HG03521 (cell line): ENCODE data around the gene RALY.
A peak's percentile ranks its signal among the peaks of the same experiment; 100 is the strongest.

Experiments used
- ATAC-seq: cut with Tn5 transposase; IDR thresholded peaks from one replicate; pipeline ENCODE4 v1.9.1; 2021; ENCODE audit warnings: mild to moderate bottlenecking, moderate library complexity; ENCODE audit not compliant: unreplicated experiment

The RALY gene

DNA sequence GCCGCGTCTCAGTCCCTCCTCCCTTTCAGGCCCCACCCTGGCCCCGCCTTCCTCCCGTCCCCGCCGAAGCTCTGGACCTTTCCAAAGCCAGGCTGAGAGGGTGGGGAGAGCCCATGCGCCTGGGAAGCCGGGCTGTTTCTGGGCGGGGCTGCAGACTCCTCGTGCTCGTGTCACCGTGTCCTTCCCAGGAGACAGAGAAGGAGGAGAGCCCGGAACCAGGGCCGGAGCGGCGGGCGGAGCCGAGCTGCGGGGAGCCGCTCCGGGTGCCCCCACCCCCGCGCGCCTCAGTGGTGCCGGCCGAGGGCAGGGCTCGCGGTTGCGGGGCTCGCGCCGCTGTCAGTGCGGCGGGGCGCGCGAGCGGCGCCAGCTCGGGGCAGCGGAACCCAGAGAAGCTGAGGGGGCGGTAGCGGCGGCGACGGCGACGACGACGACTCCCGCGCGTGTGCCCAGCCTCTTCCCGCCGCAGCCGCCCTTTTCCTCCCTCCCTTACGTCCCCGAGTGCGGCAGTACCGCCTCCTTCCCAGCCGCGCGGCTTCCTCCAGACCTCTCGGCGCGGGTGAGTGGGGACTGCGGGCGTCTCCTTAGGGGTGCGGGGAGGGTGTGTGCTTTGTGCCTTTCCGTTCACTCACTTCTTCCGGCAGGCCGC is at the start of gene RALY:
Gene RALY, plus strand, starts transcription at position 336 of the 646 bp plus-strand sequence. CDS start 78,164 bp downstream, outside the sequence.
- ATAC-seq: peak; percentile 50

DNA sequence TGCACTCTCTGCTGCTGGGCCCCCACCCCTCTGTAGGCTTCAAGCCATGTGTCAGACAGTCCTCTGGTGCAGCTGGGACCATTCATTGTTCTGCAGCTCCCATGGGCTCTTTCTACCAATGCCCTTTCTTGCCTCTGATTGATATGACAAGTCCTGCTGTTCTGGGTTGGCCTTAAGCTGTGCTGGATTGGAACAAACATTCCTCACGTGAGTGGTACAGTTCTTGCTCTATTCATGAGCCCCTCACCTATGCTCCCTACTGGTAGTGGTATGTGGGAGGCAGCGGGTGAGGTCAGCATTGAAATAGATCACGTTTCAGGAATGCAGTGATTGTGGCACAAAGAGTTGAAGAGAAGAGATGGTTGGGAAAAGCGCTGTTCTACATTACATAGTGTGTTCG is 48.8 kb upstream of the RALY start:
- no peak for ATAC-seq

DNA sequence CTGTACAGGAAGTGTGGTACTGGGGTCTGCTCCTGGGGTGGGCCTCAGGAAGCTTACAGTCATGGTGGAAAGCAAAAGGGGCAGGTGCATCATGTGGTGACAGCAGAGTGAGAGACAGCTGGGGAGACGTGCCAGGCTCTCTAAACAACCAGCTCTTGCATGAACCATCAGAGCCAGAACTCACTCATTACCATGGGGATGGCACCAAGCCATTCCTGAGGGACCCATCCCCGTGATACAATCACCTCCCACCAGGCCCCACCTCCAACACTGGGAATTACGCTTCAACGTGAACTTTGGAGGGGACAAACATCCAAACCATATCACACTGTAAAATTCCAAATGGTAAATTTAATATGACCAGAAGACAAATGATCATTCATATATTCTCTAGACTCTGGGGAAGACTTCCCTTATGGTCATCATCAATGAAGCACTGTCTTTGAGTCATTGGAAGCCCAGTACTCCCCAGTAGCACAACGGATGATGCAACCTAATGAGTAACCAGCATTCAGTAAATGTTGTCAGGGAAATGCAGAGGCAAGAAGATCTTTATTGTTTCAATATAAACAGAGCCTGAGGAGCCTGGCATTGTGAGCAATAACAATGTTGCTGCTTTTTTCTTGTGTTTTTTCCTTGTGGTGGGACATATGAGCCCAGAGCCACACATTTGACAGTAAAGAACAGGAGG is 48.2 kb upstream of the RALY start:
- no peak for ATAC-seq

DNA sequence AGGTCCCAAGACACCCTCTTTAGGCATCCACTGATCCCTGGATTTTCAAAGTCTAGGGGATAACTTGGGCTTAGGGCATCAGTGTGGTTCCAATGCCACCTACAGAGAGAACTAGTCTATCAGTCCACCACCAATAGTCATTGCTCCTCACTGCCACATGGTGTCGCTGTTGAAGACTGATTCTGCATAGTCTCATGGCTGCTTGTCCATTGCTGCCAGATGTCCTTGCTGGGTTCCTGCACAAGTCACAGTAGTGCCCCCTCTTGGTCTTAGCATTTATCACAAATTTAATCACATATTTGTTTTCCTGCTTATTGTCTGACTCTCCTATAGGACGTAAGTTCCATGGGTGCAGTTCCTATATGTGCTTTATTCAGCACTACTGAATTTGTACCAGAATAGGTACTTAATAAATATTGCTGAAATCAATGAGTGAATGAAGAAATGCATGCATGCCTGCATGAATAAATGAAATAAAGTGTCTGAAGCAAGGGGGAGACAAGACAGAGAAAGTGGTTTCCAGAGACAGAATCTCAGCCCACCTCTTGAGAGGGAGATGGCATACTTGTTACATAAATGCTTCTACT is 45.9 kb upstream of the RALY start:
- ATAC-seq: no peak

DNA sequence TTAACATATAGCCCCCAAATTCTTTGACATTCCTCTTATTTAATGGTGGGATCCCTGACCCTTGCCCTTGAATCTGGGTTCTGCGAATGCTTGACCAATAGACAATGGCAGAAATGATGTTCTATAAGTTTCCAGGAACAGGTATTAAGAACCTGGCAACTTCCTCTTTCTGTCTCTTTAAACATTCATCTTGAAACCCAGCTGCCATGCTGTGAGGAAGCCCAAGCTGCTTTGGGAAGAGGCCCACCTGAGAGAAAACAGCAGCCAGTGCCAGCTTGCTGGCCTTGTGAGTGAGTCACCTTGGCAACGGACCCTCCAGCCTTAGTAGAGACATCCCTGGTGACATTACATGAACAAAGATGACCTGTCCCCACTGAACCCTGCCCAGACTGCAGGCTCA is 45.2 kb upstream of the RALY start:
- ATAC-seq: no peak

DNA sequence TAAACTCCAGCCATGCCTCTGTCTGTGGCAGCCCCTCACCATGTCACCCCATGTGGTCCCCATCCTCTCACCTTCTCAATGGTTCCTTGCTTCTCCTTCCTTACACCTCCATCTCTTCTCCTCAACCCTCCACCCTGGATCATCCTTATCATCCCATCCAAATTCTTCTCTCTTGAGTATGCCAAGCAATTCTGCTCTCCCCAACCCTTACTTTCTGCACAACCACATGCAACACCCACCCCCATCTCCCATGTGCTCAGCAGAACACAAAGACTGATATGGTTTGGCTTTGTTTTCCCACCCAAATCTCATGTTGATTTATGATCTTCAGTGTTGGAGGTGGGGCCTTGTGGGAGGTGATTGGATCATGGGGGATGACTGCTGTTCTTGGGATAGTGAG is 42.5 kb upstream of the RALY start:
- no peak for ATAC-seq

DNA sequence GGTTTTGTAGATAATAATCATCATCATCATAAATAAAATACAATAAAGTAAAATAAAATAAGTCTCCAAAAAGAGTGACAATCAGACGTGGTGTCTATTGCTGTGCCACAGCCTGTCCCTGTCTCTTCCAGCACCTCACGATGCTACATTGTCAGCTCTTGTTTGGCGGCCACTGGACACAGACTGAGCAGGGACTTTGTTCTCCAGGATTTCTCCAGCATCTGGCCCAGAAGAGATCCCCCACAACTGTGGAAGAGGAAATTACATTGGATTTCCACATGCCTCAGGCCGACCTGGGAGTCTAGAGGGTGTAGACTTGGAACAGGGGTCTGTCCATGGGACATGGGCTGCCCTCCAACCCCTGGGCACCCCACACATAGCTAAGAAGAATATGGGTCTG is 39.2 kb upstream of the RALY start:
- no peak for ATAC-seq

DNA sequence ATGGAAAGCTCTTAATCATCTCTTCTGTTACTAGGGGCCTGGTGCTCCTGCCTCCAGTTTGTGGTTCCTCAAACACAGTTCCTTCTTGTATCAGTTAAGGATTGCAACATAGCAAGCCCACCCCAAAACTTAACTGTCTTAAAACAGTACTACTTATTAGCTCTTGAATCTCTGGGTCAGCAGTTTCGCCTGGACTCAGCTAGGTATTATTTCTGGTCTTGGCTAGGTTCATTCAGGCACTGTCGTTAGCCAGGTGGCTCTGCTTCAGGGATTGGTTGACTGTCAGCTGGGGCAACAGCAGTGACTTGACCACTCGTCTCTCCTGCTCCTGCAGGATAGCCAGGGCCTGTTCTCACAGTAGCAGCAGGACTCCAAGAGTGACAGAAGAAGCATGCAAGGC is 30.0 kb upstream of the RALY start:
- no peak for ATAC-seq

DNA sequence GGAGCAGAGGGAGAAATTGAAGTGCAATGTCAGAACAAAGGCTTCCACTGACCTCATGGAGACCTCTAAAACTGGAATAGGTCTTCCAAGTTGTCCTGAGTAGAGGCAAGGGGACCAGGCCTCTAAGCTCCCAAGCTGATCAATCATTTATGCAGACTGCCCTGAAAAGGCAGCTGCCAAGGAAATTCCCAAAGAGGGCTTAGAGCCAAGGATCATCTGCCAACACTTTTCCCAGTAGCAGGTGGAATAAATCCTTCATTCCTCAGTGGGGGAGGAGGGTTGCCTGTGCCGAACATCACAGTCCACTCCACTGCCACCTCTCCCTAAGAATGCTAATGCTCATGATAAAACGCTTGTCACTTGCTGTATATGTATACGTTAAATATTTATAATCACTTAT is 29.3 kb upstream of the RALY start:
- no peak for ATAC-seq

DNA sequence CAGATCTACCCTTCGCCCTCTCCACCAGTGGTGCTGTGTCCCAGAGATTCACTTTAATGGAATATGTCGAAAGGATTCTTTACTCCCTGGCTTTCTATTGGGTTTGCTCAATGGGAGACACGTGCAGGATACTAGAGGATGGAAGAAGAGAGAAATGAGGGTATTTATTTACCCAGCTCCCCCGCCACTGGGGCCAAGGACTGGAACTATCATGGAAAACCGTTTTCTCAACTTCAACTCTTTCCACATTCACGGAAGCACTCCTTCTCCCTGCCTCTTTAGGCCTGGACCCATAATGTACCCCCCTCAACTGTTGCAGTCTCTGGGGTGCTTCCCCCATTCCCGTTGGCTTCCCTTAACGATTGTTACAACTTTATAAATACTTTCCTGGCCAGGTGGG is 26.6 kb upstream of the RALY start:
- ATAC-seq: no peak

DNA sequence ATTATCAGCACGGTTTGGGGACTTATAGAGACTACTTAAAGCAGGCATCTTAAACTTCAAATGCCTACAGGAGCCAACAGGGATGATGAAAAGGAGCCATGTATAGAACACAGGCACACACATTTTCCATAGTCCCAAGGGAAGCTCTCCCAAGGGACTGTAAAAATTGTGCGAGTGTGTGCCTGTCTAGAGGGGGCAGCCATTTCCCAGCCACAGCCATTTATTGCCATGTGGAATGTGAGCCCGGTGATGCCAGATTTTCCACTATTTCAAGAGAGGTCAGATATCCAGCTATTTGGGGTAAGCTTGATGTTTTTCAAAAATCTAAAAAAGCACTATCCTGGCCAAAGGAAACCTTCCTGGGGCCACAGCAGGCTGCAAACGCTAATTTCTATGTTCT is 24.1 kb upstream of the RALY start:
- ATAC-seq: no peak

DNA sequence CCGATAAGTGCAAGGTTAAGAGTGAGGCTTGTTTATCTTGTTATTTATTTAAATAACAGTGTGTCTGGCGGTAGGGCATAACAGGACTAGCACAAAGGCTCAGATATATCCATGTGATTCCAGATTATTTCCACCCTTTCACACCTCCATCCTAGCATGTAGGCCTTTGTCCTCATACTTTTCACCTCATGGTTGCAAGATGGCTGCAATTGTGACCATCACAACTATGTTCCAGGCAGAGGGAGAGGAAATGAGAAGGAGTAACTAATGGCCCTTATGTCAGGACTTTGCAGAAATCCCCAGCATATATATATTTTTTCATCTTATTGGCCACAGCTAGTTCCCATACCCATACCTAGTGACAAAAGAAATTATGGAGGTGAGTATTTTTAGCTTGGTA is 23.5 kb upstream of the RALY start:
- no peak for ATAC-seq

DNA sequence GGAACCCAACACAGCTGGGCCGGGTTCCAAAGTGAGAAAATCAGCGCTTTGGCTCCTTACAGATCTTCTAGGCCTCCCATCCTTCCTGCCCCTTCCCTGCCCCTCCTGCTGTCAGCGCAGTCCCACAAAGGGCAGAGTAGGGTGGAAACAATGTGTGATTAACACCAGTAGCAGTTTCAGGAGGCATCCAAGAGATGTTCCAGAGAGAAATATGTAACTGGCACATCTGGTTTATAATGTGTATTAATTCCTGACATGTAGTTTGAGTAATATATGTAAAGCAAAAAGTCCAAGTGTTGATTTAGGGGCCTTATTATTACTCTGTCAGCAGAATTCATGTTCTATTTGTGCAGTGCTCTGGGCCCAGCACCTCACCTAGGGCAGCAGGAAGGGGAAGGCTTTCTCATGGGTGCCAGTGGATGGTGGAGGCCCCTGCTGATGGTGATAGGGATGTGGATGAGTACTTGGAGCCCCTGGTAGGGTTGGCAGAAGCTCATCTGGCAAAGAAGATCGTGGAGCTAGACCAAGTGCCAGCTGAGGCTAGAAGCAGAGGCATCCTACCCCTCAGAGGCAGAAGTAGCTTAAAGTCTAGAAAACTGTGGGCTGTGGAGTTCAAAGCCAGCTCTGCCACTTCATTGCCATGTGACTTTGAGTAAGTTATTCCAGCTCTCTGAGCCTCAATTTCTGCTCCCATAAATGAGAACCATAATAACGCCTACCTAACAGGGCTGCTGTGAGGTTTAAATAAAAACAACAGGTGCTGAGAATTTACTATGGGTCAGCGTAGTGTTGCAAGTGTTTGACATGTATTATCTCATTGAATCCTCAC is 22.4 kb upstream of the RALY start:
- ATAC-seq: no peak

DNA sequence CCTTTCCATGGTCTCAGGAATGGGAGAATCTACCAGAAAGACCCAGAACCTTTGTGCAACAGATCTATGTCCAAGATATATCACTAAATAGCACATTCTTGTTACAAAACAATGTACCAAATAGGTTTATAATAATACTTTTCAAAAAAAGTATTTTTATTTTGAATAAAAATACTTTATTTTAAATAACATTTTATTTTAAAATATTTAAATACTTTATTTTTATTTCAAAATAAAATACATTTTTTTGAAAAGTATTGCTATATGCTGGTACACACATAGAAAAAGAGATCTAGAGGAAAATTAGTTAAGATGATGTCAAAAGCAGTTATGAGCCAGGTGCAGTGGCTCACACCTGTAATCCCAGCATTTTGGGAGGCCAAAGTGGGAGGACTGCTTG is 16.8 kb upstream of the RALY start:
- no peak for ATAC-seq

DNA sequence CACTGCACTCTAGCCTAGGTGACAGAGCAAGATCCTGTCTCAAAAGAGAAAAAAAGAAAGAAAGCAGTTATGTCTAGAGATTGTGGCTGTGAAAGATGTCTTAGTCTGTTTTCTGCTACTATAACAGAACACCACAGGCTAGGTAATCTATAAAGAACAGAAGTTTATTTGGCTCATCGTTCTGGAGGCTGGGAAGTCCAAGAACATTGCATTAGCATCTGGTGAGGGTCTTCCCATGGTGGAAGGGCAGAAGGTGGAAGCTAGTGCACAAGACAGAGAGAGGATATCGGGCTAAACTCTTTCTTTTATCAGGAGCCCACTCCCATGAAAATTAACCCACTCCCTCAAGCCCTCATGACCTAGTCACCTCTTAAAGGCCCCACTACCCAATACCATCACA is 16.2 kb upstream of the RALY start:
- ATAC-seq: no peak

DNA sequence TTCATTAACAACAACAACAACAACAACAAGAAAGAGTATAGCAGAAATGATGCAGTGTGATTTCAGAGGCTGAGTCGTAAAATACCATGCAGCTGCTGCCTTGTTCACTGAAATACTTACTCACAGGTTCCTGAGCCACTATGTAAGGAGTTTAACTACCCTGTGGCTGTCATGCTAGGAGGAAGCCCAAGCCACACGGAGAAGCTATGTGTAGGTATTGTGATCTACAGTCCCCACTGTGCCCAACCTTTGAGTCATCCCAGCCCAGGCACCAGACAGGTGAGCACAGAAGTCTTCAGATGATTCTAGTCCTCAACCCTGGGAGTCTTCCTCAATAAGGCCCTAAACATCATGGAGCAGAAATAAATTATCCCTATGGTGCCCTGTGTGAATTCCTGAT is 14.6 kb upstream of the RALY start:
- no peak for ATAC-seq

DNA sequence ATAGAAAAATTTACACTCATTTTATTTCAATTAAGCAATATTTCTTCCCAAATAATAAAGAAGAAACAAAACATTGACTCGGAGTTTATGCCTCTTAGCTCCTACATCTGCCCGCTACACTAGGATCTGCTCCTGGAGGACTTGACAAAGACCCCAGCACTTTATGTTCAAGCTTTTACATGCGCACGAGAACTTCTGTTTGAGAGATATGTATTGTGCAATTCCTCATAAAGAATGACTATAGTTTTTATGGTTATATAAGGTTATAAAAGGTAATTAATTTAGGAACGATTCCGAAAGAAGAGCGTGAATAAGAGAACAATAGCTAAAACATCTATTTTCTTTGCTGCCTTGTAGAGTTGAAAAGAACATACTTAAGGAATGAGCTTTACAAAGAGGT is 12.4 kb upstream of the RALY start:
- ATAC-seq: no peak

DNA sequence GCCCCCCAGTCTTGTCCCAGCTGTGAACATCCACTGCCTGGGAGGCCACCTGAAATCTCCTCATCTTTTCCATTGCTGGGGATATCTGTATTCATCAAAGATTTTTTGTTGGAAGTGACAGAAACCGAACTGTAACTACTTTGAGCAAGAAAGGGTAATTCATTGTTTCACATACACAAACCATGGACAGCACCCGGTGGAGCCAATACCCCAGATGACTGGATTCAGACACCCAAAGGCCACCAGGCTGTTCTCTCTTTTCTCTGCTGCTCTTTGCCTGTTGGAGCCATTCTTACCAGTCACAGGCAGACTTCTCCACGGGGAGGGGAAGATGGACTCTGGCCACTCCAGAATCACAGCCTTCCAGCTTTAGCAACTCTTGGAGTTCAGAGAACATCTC is 11.7 kb upstream of the RALY start:
- no peak for ATAC-seq

DNA sequence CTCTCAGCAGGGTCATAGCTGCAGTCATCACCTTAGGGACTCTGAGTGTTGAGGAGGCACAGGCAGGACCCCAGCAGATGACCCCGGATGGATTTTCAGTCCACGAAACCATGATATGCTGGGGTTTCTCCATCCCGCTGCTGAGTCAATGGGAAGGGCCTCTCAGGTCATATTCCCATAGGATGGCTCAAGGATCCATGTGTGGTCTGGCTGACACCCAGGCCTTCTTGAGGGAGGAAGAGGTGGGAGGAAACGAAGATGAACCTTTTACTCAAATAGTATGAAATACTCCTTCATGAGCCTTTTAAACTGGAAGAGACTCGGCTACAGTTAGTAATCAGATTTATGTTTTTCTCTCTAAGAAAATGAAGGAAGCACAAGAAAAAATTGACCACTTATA is 10.3 kb upstream of the RALY start:
- ATAC-seq: no peak

DNA sequence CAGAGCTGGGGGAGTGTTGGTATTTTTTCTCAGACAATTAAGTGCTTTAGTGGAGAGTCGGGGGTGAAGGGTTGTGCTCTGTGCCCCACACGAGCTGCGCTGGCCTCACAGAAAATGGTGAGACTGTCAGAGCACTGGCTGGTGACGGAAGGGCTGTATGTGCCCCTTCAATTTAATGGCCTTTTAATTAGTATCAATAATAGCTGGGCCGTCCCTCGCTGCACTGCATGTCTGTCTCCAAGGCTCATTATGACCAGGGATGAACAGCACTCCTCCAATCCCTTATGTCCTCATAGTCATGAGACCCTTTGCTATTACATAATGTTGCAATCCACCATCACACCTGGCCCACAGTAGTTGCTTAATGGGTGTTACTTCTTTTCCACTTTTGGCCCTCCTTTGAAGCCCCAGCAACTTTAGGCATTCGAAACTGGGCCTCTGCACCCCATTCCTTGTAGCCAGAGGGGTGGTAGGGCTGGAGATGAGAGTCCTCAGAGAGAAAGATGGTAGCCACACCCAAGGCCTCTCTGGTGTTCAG is 9.5 kb upstream of the RALY start:
- ATAC-seq: no peak

DNA sequence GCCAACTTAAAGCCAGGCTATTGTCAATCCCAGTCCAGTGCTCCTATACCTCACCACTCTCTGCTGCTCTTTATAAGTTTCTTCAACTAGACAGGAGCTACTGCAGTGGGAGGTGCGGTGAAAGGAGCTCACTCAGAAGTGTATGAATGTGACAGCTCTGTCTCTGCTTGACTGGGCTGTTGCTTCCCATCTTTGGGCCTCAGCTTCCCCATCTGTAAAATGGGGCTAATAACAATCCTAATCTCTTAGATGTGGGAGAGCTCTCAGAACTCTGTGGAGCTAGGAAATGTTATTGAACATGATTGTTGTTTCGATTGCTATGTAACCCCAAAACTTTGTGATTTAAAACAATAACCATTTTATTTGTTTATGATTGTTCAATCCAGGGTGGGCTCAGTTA is 8.4 kb upstream of the RALY start:
- no peak for ATAC-seq
